OCI-LY1 (cell line): ENCODE measurements around the gene ADAR.

Experiments
- EZH2 ChIP-seq: fragments of 200-600 bp; sonication (generic), shearing (Covaris generic); IDR thresholded peaks from 2 replicates; pipeline ENCODE4 v1.8.0; 2017; ENCODE audit warnings: borderline replicate concordance, mixed run types, mild to moderate bottlenecking, antibody characterized with exemption, low read length, moderate library complexity, mixed read lengths
- TF ChIP-seq, protein P1 (sequence below): fragments of 200-600 bp; sonication (generic), shearing (Covaris generic); IDR thresholded peaks from 2 replicates; pipeline ENCODE4 v1.5.1; 2017; ENCODE audit warnings: mild to moderate bottlenecking, antibody characterized with exemption, low read length, moderate library complexity, mixed read lengths

DNA sequence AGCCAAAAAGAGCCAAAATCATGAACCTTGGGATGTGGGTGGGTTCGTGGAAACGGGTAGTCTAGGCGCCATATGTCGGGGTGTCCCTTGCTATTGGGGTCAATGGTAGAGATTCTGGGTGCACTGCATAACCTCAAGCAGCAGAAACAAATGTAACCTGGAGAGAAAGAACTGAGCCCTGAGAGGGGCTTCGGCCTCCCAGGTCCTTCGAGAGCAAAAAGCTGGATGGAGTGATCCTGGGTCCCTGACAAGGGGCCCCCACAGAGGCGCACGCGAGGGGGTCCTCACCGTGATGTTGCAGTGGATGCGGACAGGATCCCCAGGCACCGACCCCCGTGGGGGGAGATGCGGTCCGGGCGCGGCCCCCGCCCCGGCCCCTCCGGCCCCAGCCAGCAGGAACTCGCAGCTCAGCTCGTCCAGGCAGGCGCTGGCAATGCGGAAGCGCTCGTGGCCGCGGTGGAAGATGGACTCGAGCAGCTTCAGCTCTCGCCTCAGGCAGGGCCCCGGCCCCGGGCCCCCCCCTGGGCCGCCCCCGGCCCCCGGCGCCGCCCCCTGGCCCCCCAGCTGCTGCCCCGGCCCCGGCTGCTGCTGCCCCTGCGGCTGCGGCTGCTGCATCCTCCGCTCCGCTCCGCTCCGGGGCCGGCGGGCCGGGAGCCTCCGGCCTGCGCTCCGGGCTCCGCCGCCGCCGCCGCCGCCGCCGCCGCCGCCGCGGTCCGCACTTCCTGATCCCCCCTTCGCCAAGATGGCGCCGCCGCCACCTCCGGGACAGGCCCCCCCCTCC, 49.9 kb downstream of the ADAR start, which contains the start of gene UBE2Q1:
- TF ChIP-seq, protein P1, sequence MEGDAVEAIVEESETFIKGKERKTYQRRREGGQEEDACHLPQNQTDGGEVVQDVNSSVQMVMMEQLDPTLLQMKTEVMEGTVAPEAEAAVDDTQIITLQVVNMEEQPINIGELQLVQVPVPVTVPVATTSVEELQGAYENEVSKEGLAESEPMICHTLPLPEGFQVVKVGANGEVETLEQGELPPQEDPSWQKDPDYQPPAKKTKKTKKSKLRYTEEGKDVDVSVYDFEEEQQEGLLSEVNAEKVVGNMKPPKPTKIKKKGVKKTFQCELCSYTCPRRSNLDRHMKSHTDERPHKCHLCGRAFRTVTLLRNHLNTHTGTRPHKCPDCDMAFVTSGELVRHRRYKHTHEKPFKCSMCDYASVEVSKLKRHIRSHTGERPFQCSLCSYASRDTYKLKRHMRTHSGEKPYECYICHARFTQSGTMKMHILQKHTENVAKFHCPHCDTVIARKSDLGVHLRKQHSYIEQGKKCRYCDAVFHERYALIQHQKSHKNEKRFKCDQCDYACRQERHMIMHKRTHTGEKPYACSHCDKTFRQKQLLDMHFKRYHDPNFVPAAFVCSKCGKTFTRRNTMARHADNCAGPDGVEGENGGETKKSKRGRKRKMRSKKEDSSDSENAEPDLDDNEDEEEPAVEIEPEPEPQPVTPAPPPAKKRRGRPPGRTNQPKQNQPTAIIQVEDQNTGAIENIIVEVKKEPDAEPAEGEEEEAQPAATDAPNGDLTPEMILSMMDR = no peak
- no peak for TF ChIP-seq EZH2
